Limb (tissue), 2 donors: ENCODE measurements around the gene PIP5K1A.
A peak's percentile ranks its signal among the peaks of the same experiment; 100 is the strongest.
"Not testable (repeated sequence)": the region's sequence is repeated elsewhere in the genome, so short reads cannot be mapped to it uniquely, and the experiment has no call there.

Experiments
- DNase-seq, 2 donors: peaks; one replicate each; pipeline ENCODE4 v3.0.0-alpha.2; 2016; ENCODE audit errors: extremely low spot score in 2 of 2

Gene PIP5K1A

GRCh38 chr1:151251656-151252470 is 53.5 kb downstream of the PIP5K1A start:
- peak; percentile 40 to 91 for DNase-seq

GRCh38 chr1:151254217-151255213 is 56.2 kb downstream of the PIP5K1A start, which contains the start of gene PSMD4:
Gene PSMD4, plus strand, starts transcription at chr1:151254734. Its CDS starts 49 bp downstream, at chr1:151254783.
- DNase-seq: peak; percentile 96 to 97

- DNase-seq: no peak
Observed at GRCh38 chr1:151255381-151255780, 57.0 kb downstream of the PIP5K1A start.

GRCh38 chr1:151259351-151259750 is 61.0 kb downstream of the PIP5K1A start:
- no peak for DNase-seq

GRCh38 chr1:151265446-151266236 is 67.3 kb downstream of the PIP5K1A start:
- DNase-seq: no peak

- no peak for DNase-seq
Observed at GRCh38 chr1:151266315-151266714, 68.0 kb downstream of the PIP5K1A start.

GRCh38 chr1:151266821-151267220 is 68.5 kb downstream of the PIP5K1A start:
- no peak for DNase-seq

- no peak for DNase-seq
Observed at GRCh38 chr1:151267760-151268159, 69.4 kb downstream of the PIP5K1A start.

GRCh38 chr1:151273924-151274466 is 75.6 kb downstream of the PIP5K1A start:
- DNase-seq: no peak

GRCh38 chr1:151275341-151275740 is 77.0 kb downstream of the PIP5K1A start:
- DNase-seq: not testable (repeated sequence)

GRCh38 chr1:151277249-151277648 is 78.9 kb downstream of the PIP5K1A start:
- DNase-seq: no peak

- peak; percentile 95 to 98 for DNase-seq
Observed at GRCh38 chr1:151281225-151281968, 83.0 kb downstream of the PIP5K1A start.

GRCh38 chr1:151281969-151282882 is 83.9 kb downstream of the PIP5K1A start, which contains the start of gene ZNF687:
Gene ZNF687, plus strand, starts transcription at chr1:151282299. Its CDS starts 3,993 bp downstream, at chr1:151286292.
- peak; percentile 99 to 100 for DNase-seq

GRCh38 chr1:151282883-151283725 is 84.8 kb downstream of the PIP5K1A start:
- DNase-seq: no peak

- DNase-seq: no peak
Observed at GRCh38 chr1:151284013-151284577, 85.7 kb downstream of the PIP5K1A start.

GRCh38 chr1:151286619-151287340 is 88.4 kb downstream of the PIP5K1A start:
- no peak for DNase-seq

GRCh38 chr1:151287341-151287699 is 89.0 kb downstream of the PIP5K1A start:
- DNase-seq: no peak
